IPS-20b (cell line): Measurements from ENCODE around the gene ATF3.

Experiments
- H3K27ac ChIP-seq: one replicate; pipeline ENCODE4 v1.5.1; 2013; ENCODE audit warnings: low read length
- H3K27me3 ChIP-seq: 2 replicates; pipeline ENCODE4 v1.6.1; 2013; ENCODE audit warnings: mild to moderate bottlenecking, low read length, inconsistent platforms; ENCODE audit not compliant: insufficient read depth
- H3K36me3 ChIP-seq: 2 replicates; pipeline ENCODE4 v1.6.1; 2013; ENCODE audit warnings: low read depth, mild to moderate bottlenecking, inconsistent platforms, low read length, moderate library complexity; ENCODE audit not compliant: insufficient read depth
- H3K4me1 ChIP-seq: 2 replicates; pipeline ENCODE4 v1.6.1; 2013; ENCODE audit warnings: mild to moderate bottlenecking, control low read depth, inconsistent platforms, low read length, moderate library complexity; ENCODE audit not compliant: insufficient read depth
- H3K4me3 ChIP-seq: 2 replicates; pipeline ENCODE4 v1.5.1; 2013; ENCODE audit warnings: mild to moderate bottlenecking, low read length, inconsistent platforms
- H3K9ac ChIP-seq: 2 replicates; pipeline ENCODE4 v1.6.1; 2013; ENCODE audit warnings: low read depth, mild to moderate bottlenecking, inconsistent platforms, low read length, moderate library complexity
- H3K9me3 ChIP-seq: 2 replicates; pipeline ENCODE4 v1.6.1; 2013; ENCODE audit warnings: mild to moderate bottlenecking, low read depth, low read length, inconsistent platforms; ENCODE audit not compliant: insufficient read depth

The ATF3 gene

DNA sequence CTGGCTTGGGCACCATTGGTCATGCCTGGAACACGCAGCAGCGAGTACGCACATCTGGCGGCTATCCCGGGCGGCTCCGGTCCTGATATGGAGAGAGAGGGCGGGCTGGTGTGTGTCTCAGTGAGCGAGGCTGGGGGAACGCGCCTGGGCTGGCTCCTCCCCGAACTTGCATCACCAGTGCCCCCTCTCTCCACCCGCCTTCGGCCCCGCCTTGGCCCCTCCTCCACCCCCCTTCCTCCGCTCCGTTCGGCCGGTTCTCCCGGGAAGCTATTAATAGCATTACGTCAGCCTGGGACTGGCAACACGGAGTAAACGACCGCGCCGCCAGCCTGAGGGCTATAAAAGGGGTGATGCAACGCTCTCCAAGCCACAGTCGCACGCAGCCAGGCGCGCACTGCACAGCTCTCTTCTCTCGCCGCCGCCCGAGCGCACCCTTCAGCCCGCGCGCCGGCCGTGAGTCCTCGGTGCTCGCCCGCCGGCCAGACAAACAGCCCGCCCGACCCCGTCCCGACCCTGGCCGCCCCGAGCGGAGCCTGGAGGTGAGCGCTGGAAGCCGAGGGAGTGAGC, at the start of gene ATF3:
Gene ATF3 (plus strand): TSS at position 370 of the 567 bp plus-strand sequence. CDS start 6,261 bp downstream, outside the sequence.
- Histone ChIP-seq H3K27me3 (peaks cover 67% of the 10 kb centered on the region), H3K9ac (peak within 1 kb of the TSS; percentile 87), H3K27ac (no peak within 1 kb of the TSS), H3K4me1 (peaks cover 49% of the 10 kb centered on the region), H3K9me3 (no peaks in the 10 kb centered on the region), H3K36me3 (no peaks in the 10 kb centered on the region), H3K4me3 (peak within 1 kb of the TSS; percentile 90)

DNA sequence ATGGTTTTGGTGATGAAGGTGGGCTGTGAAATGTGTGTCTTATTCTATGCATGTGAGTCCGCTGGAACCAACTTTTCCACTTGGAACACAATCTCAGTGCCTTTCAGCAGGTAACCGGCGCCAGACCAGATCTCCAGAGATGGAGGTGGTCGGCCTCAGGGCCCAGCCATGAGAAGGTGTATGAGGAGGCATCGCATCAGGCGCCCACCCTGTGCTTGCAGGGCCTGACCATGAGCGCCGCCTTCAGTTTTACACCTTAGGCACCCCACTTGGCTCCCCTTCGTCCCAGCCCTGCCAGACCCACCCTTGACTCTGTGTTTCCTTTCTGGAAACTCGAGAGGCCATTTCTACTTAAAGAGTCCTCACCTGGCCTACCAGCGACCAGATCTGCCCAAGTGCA, 48.6 kb upstream of the ATF3 start:
- no peak overlapping the region for H3K9ac ChIP-seq
- no peak overlapping the region for H3K27ac ChIP-seq
- peaks cover 9% of the 10 kb centered on the region; the same call in 1 of the 2 replicates for H3K4me1 ChIP-seq
- H3K4me3 ChIP-seq = no peak overlapping the region
- H3K9me3 ChIP-seq = no peaks in the 10 kb centered on the region
- no peaks in the 10 kb centered on the region for H3K36me3 ChIP-seq
- peaks cover 20% of the 10 kb centered on the region; the same call in 1 of the 2 replicates for H3K27me3 ChIP-seq

DNA sequence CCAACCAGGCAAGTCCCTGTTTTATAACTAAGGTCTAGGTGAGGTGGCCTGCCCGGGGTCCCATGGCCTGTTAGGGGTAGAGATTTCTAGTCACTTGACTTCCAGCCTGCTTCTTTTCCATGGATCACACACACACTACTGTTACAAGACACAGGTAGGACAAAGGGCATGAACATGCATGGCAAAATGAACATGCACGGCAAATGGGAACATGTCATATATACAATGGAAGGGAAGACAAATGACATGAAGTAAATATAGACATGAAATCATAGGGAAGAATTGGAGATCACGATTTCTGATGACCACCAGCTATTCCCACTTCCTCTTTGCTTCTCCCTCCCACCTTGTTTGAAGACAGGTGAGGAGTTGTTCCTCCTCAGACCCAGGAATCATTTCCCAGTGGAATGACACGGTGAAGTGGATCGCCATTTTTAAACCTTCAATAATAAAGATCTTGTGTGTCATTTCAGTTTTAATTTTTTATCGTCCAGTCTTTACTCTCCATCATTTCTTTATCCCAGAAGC, 47.6 kb upstream of the ATF3 start:
- H3K4me3 ChIP-seq = no peak overlapping the region
- H3K4me1 ChIP-seq = peaks cover 6% of the 10 kb centered on the region; the same call in 1 of the 2 replicates
- H3K27ac ChIP-seq = no peak overlapping the region

GRCh38 chr1:212561501-212561931, 47.0 kb upstream of the ATF3 start:
- H3K27ac ChIP-seq = no peak overlapping the region
- peaks cover 18% of the 10 kb centered on the region; the same call in 1 of the 2 replicates for H3K27me3 ChIP-seq
- H3K36me3 ChIP-seq = no peaks in the 10 kb centered on the region
- no peak overlapping the region for H3K9ac ChIP-seq
- H3K4me3 ChIP-seq = no peak overlapping the region
- H3K9me3 ChIP-seq = no peaks in the 10 kb centered on the region
- peaks cover 7% of the 10 kb centered on the region; the same call in 1 of the 2 replicates for H3K4me1 ChIP-seq

More for the DNA sequence above, 47.6 kb upstream of the ATF3 start:
- Histone ChIP-seq H3K9me3 (no peaks in the 10 kb centered on the region), H3K9ac (no peak overlapping the region), H3K36me3 (no peaks in the 10 kb centered on the region), H3K27me3 (peaks cover 20% of the 10 kb centered on the region; the same call in 1 of the 2 replicates)

GRCh38 chr1:212562771-212563170, 45.8 kb upstream of the ATF3 start:
- no peaks in the 10 kb centered on the region for H3K36me3 ChIP-seq
- no peak overlapping the region for H3K27ac ChIP-seq
- peaks cover 16% of the 10 kb centered on the region for H3K4me1 ChIP-seq
- H3K27me3 ChIP-seq = peaks cover 5% of the 10 kb centered on the region; the same call in 1 of the 2 replicates
- no peak overlapping the region for H3K4me3 ChIP-seq
- no peak overlapping the region for H3K9ac ChIP-seq
- H3K9me3 ChIP-seq = no peaks in the 10 kb centered on the region

DNA sequence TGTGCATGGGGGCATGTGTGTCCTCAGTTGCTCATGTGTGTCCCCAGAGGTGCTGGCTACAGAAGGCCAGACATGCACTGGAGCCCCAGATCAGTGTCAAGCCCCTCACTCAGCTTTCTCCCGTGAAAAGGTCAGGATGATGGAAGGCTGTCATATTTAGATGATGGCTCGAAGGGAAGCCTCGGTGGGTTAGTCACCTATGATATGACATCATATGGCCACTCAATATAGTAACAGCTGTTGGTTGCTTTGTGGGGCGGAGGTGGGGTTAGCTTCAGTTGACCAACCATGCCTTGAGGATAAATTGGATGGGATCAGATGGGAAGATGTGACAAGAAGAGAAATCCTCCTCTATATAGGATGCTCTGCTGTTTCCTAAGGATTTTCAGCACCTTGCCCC, 43.5 kb upstream of the ATF3 start:
- no peak overlapping the region for H3K4me3 ChIP-seq
- H3K27me3 ChIP-seq = no peaks in the 10 kb centered on the region
- peaks cover 13% of the 10 kb centered on the region for H3K4me1 ChIP-seq
- H3K9ac ChIP-seq = no peak overlapping the region
- H3K36me3 ChIP-seq = no peaks in the 10 kb centered on the region
- H3K9me3 ChIP-seq = no peaks in the 10 kb centered on the region
- H3K27ac ChIP-seq = no peak overlapping the region

GRCh38 chr1:212565571-212566305, 42.8 kb upstream of the ATF3 start:
- H3K36me3 ChIP-seq = no peaks in the 10 kb centered on the region
- H3K9ac ChIP-seq = no peak overlapping the region
- no peak overlapping the region for H3K4me3 ChIP-seq
- no peak overlapping the region for H3K27ac ChIP-seq
- H3K4me1 ChIP-seq = peaks cover 13% of the 10 kb centered on the region
- H3K9me3 ChIP-seq = no peaks in the 10 kb centered on the region
- no peaks in the 10 kb centered on the region for H3K27me3 ChIP-seq

DNA sequence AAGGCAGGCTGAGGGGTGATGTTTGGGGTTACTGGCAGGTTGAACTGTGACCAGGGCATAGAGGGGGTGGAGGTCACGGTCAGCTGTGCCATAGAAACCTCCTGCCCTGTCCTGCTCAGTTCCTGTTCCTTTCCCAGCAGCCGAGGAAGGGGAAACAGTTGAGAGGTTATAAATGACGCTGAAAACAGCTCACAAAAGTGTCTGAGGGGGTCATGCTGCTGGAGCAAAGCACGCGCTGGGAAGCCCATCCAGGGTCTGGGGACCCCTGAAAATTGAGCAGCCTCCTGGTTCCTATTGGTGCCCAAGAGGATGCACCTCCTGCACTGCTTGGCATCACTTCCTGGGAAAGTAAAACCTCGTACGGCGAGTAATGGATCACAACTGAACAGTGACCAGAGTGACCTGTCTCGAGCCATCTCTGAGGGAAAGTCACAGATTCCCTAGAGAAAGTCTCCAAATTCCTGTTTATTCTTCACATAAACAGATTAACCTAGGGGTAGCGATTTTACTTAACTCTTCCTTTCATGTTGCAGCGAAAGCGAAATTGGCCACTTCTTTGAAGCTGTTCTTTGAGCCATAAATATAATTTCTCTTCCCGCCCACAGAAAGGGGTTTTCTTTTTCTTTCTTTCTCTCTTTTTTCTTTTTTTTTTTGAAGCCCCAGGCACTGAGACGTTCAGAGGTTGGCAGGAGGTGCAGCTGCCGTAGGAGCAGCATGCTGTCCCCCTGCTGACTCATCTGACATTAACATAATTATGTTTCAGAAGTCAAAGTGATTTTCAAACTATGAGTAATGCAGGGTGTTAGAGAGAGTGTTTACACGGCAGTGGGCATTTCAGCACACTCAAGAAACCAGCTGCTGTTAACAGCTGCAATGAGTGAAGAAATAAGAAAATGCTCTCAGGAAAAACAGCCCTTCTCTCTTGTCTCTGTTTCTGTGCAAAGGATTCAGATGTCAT, 41.8 kb upstream of the ATF3 start:
- H3K4me1 ChIP-seq = peaks cover 10% of the 10 kb centered on the region
- H3K36me3 ChIP-seq = no peaks in the 10 kb centered on the region
- H3K9me3 ChIP-seq = no peaks in the 10 kb centered on the region
- H3K4me3 ChIP-seq = no peak overlapping the region
- no peaks in the 10 kb centered on the region for H3K27me3 ChIP-seq
- no peak overlapping the region for H3K27ac ChIP-seq
- H3K9ac ChIP-seq = no peak overlapping the region

- Histone ChIP-seq H3K9ac (no peak overlapping the region), H3K4me3 (no peak overlapping the region), H3K9me3 (no peaks in the 10 kb centered on the region), H3K36me3 (no peaks in the 10 kb centered on the region), H3K4me1 (peaks cover 10% of the 10 kb centered on the region), H3K27ac (no peak overlapping the region), H3K27me3 (no peaks in the 10 kb centered on the region)
These were observed 40.9 kb upstream of the ATF3 start for GRCh38 chr1:212567638-212568037.

- H3K27me3 ChIP-seq = no peaks in the 10 kb centered on the region
- H3K9me3 ChIP-seq = no peaks in the 10 kb centered on the region
- H3K27ac ChIP-seq = no peak overlapping the region
- H3K4me3 ChIP-seq = no peak overlapping the region
- peaks cover 10% of the 10 kb centered on the region for H3K4me1 ChIP-seq
- H3K9ac ChIP-seq = no peak overlapping the region
- no peaks in the 10 kb centered on the region for H3K36me3 ChIP-seq
These were observed 39.5 kb upstream of the ATF3 start for GRCh38 chr1:212568978-212569537.

GRCh38 chr1:212574732-212575131, 33.8 kb upstream of the ATF3 start:
- Histone ChIP-seq H3K9me3 (no peaks in the 10 kb centered on the region), H3K4me1 (no peaks in the 10 kb centered on the region), H3K27ac (no peak overlapping the region), H3K27me3 (no peaks in the 10 kb centered on the region), H3K4me3 (no peak overlapping the region), H3K9ac (no peak overlapping the region), H3K36me3 (no peaks in the 10 kb centered on the region)
